Activated B cell treated with CpG ODN at 0.5 μM for 24 hours (primary cell): ENCODE results near the gene FAM9B. TPM values are rescaled to one million over a fixed set of nuclear protein-coding genes. Genes with fewer than 3 reads are reported as not detected.

Source experiments
- ATAC-seq: fragments of 200-7000 bp; cut with Tn5 transposase; one replicate; pipeline ENCODE4 v1.10.0; 2021; ENCODE audit warnings: low read depth, mild to moderate bottlenecking, moderate library complexity
- CTCF ChIA-PET: fragments of 350-600 bp; sonication (Branson Sonifier 250); formaldehyde crosslinking; loops from one replicate; lab custom pipeline; 2021; ENCODE audit warnings: antibody characterized with exemption; lab: Charles Lee
- POLR2A ChIA-PET: fragments of 350-600 bp; sonication (Branson Sonifier 250); formaldehyde crosslinking; loops from one replicate; lab custom pipeline; 2021; ENCODE audit warnings: antibody characterized with exemption; lab: Charles Lee
- DNase-seq: peaks from one replicate; pipeline ENCODE4 v3.0.0; 2022
- H3K27ac Mint-ChIP-seq: one replicate; pipeline ENCODE4 v1.8.0; 2020; ENCODE audit warnings: mixed read lengths
- H3K27me3 Mint-ChIP-seq: one replicate; pipeline ENCODE4 v1.8.0; 2021; ENCODE audit warnings: mixed read lengths
- H3K36me3 Mint-ChIP-seq: one replicate; pipeline ENCODE4 v1.8.0; 2021; ENCODE audit warnings: low read depth, mixed read lengths
- H3K4me1 Mint-ChIP-seq: one replicate; pipeline ENCODE4 v1.8.0; 2021; ENCODE audit warnings: mixed read lengths
- H3K4me3 Mint-ChIP-seq: one replicate; pipeline ENCODE4 v1.8.0; 2020; ENCODE audit warnings: mild to moderate bottlenecking, mixed read lengths
- H3K9me3 Mint-ChIP-seq: one replicate; pipeline ENCODE4 v1.8.0; 2020; ENCODE audit warnings: mixed read lengths
- intact Hi-C: fragments of 100-400 bp; cut with micrococcal nuclease; formaldehyde crosslinking; loops from one replicate; pipeline ENCODE4 v1.15.1; 2024
- total RNA-seq: library from RNA; stranded (reverse); gene quantifications from 2 replicates; pipeline ENCODE4 v1.2.3, GENCODE V29; 2022
- TF ChIP-seq, protein P1 (sequence below): fragments of 200-600 bp; IDR thresholded peaks from one replicate; pipeline ENCODE4 v1.8.0; 2022; ENCODE audit warnings: antibody characterized with exemption, mild to moderate bottlenecking

Gene FAM9B
- total RNA-seq, result not detected in 2 replicates

DNA sequence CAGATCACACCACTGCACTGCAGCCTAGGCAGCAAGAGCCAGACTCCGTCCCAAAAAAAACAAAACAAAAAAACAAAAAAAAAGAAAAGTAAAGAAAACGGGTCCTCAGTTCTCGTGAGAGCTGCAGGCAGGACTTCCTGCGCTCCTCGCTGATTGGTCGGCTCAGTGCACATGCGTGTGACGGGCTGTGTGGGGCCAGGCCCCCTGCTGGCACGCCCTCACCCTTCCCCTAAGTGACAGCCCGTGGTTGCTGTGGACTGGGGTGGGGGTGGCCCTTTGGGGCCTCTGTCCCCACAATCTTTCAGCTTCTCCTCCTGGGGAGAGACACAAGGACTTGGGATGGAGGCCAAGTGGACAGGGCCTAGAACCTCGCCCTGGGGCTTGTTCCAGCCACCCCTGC lies at the start of gene FAM9B:
TSS of gene FAM9B (minus strand) at position 139 of the 400 bp plus-strand sequence. CDS start 1,141 bp downstream, outside the sequence.
- ChIA-PET CTCF (no interaction called here), POLR2A (no interaction called here)
- DNase-seq, result no peak
- ATAC-seq, result no peak
- no peak within 1 kb of the TSS for H3K27ac Mint-ChIP-seq
- H3K27me3 Mint-ChIP-seq, result no peaks in the 10 kb centered on the region
- TF ChIP-seq, protein P1, sequence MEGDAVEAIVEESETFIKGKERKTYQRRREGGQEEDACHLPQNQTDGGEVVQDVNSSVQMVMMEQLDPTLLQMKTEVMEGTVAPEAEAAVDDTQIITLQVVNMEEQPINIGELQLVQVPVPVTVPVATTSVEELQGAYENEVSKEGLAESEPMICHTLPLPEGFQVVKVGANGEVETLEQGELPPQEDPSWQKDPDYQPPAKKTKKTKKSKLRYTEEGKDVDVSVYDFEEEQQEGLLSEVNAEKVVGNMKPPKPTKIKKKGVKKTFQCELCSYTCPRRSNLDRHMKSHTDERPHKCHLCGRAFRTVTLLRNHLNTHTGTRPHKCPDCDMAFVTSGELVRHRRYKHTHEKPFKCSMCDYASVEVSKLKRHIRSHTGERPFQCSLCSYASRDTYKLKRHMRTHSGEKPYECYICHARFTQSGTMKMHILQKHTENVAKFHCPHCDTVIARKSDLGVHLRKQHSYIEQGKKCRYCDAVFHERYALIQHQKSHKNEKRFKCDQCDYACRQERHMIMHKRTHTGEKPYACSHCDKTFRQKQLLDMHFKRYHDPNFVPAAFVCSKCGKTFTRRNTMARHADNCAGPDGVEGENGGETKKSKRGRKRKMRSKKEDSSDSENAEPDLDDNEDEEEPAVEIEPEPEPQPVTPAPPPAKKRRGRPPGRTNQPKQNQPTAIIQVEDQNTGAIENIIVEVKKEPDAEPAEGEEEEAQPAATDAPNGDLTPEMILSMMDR, result no peak
- no peak within 1 kb of the TSS for H3K4me3 Mint-ChIP-seq
- intact Hi-C loops, result no loop called here
- H3K4me1 Mint-ChIP-seq, result no peaks in the 10 kb centered on the region
- H3K36me3 Mint-ChIP-seq, result no peaks in the 10 kb centered on the region
- H3K9me3 Mint-ChIP-seq, result no peaks in the 10 kb centered on the region

DNA sequence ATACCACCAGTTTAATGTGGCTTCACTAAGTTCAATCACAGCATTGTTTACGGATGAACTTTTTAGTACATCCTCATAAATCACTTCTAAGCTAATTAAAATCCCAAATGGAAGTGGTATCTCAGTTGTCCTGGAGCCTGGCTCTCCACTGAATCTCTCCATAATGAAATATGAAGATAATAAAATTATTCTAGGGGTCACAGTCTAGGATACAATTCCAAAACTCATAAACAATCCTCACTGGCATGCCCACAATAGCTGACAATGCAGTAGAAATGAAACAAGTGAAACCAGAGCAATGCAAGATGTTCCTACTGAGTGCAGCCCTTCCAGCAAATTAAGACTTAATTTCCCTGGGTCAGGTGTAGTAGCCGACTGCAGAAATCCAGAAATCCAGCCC lies 47.3 kb upstream of the FAM9B start:
- H3K36me3 Mint-ChIP-seq, result no peaks in the 10 kb centered on the region
- no peak for DNase-seq
- H3K4me1 Mint-ChIP-seq, result no peaks in the 10 kb centered on the region
- peaks cover 5% of the 10 kb centered on the region for H3K9me3 Mint-ChIP-seq
- POLR2A ChIA-PET, result no interaction called here
- intact Hi-C loops, result no loop called here
- ATAC-seq, result no peak
- CTCF ChIA-PET, result no interaction called here
- TF ChIP-seq, protein P1, result no peak
- H3K4me3 Mint-ChIP-seq, result no peak overlapping the region
- no peaks in the 10 kb centered on the region for H3K27me3 Mint-ChIP-seq
- no peak overlapping the region for H3K27ac Mint-ChIP-seq

DNA sequence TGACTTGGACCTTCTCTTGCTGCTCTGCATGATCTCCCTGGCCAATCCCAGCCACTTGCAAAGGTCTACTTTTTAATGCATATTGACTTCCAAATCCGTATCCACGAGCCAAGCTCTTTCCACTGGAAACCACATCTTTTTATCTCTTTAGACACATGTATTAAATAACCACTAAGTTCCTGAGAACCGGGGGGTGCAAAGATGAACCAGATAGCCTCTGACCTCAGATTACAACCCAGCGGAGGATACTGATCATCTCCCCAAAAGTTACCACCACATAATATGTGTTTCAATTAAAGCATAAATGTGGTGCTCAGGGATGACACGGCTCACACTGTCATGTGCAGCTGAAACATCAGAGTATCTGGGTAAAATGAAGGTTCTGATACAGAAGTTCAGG lies 40.4 kb upstream of the FAM9B start:
- Mint-ChIP-seq H3K4me1 (no peaks in the 10 kb centered on the region), H3K9me3 (peaks cover under 1% of the 10 kb centered on the region), H3K36me3 (no peaks in the 10 kb centered on the region), H3K27ac (no peak overlapping the region), H3K27me3 (peaks cover 14% of the 10 kb centered on the region), H3K4me3 (no peak overlapping the region)
- ATAC-seq (no peak), DNase-seq (no peak)
- CTCF ChIA-PET, result no interaction called here
- intact Hi-C loops, result no loop called here
- TF ChIP-seq, protein P1, result no peak
- POLR2A ChIA-PET, result no interaction called here

DNA sequence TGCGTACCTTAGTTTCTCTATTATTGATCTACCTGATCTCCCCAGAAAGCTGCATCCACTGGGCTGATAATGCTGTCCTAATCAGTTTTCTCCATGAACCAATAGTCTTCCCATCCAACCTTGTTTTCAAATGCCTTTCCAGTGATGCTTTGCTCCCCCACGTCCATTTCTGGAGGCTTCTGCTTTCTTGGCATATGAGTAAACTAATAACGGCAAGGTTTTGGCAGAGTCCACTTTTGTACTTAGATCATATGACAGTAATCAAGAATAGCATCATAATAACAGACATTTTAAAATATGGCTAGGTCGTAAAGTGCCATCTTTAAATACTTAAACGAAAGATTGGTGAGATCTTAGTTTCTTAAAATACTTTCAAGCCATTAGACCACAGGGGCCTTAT lies 38.4 kb upstream of the FAM9B start:
- TF ChIP-seq, protein P1, result no peak
- Mint-ChIP-seq H3K36me3 (no peaks in the 10 kb centered on the region), H3K4me3 (no peak overlapping the region), H3K4me1 (no peaks in the 10 kb centered on the region), H3K27ac (no peak overlapping the region), H3K27me3 (peaks cover 14% of the 10 kb centered on the region), H3K9me3 (no peaks in the 10 kb centered on the region)
- ChIA-PET POLR2A (no interaction called here), CTCF (no interaction called here)
- intact Hi-C loops, result no loop called here
- ATAC-seq (no peak), DNase-seq (no peak)

GRCh38 chrX:9071031-9071650 lies 37.2 kb upstream of the FAM9B start:
- H3K27me3 Mint-ChIP-seq, result peaks cover 14% of the 10 kb centered on the region
- no peak overlapping the region for H3K27ac Mint-ChIP-seq
- no peaks in the 10 kb centered on the region for H3K4me1 Mint-ChIP-seq
- ATAC-seq (no peak), DNase-seq (no peak)
- TF ChIP-seq, protein P1, result no peak
- ChIA-PET CTCF (no interaction called here), POLR2A (no interaction called here)
- H3K36me3 Mint-ChIP-seq, result no peaks in the 10 kb centered on the region
- intact Hi-C loops, result no loop called here
- H3K9me3 Mint-ChIP-seq, result no peaks in the 10 kb centered on the region
- H3K4me3 Mint-ChIP-seq, result no peak overlapping the region
